Measurements from ENCODE around the gene NOTUM. TPM values are rescaled to one million over a fixed set of nuclear protein-coding genes. Genes with fewer than 3 reads are reported as not detected.
"Not testable (repeated sequence)": the region's sequence is repeated elsewhere in the genome, so short reads cannot be mapped to it uniquely, and the experiment has no call there.

Gene NOTUM
- total and polyA plus RNA-seq, 2 donors (not counting 1 experiment from before 2014, with no cell fraction given), result 0.02 to 0.50 TPM

- H3K79me2 ChIP-seq (ENCODE audit: control insufficient read depth, insufficient read depth, low read length), result no peaks in the 10 kb centered on the region
- H3K9me3 ChIP-seq (ENCODE audit: control insufficient read depth, insufficient read depth, low read depth, low read length), result no peaks in the 10 kb centered on the region
- no peak overlapping the region for H3K4me3 ChIP-seq (replicated peaks in 1 of 4; ENCODE audit: control extremely low read depth in 1 of 4, insufficient read depth in 1 of 4, low read depth in 3 of 4, low read length in 4 of 4)
- H3K4me1 ChIP-seq (ENCODE audit: control insufficient read depth, extremely low read depth, insufficient read depth, low read length), result peaks cover 2% of the 10 kb centered on the region
- H2AFZ ChIP-seq (ENCODE audit: low read length), result no peak overlapping the region
- no peak overlapping the region for H3K4me2 ChIP-seq (ENCODE audit: extremely low read depth, insufficient read depth, low read length)
- no peak for TF ChIP-seq EZH2 (IDR thresholded peaks at IDR 0.05; ENCODE audit: low read length, missing control alignments)
- TF ChIP-seq, protein P1, sequence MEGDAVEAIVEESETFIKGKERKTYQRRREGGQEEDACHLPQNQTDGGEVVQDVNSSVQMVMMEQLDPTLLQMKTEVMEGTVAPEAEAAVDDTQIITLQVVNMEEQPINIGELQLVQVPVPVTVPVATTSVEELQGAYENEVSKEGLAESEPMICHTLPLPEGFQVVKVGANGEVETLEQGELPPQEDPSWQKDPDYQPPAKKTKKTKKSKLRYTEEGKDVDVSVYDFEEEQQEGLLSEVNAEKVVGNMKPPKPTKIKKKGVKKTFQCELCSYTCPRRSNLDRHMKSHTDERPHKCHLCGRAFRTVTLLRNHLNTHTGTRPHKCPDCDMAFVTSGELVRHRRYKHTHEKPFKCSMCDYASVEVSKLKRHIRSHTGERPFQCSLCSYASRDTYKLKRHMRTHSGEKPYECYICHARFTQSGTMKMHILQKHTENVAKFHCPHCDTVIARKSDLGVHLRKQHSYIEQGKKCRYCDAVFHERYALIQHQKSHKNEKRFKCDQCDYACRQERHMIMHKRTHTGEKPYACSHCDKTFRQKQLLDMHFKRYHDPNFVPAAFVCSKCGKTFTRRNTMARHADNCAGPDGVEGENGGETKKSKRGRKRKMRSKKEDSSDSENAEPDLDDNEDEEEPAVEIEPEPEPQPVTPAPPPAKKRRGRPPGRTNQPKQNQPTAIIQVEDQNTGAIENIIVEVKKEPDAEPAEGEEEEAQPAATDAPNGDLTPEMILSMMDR (conservative IDR thresholded peaks at IDR 0.05 in 1 of 2, IDR thresholded peaks at IDR 0.05 in 1 of 2; ENCODE audit: low read depth in 1 of 2, low read length in 2 of 2), result no peak
- H3K36me3 ChIP-seq (ENCODE audit: control insufficient read depth, insufficient read depth, low read length), result no peaks in the 10 kb centered on the region
- H3K27me3 ChIP-seq (ENCODE audit: control insufficient read depth, insufficient read depth, low read length), result peaks cover 22% of the 10 kb centered on the region
- H4K20me1 ChIP-seq (ENCODE audit: control insufficient read depth, extremely low read depth, insufficient read depth, low read length), result no peaks in the 10 kb centered on the region
- no peak overlapping the region for H3K9ac ChIP-seq (ENCODE audit: insufficient read depth, low read length)
- DNase-seq (ENCODE audit: low read depth in 2 of 2), result no peak
- H3K27ac ChIP-seq (ENCODE audit: insufficient read depth, low read length), result no peak overlapping the region
Observed at GRCh38 chr17:81955756-81956544, 5.0 kb downstream of the NOTUM start.

DNA sequence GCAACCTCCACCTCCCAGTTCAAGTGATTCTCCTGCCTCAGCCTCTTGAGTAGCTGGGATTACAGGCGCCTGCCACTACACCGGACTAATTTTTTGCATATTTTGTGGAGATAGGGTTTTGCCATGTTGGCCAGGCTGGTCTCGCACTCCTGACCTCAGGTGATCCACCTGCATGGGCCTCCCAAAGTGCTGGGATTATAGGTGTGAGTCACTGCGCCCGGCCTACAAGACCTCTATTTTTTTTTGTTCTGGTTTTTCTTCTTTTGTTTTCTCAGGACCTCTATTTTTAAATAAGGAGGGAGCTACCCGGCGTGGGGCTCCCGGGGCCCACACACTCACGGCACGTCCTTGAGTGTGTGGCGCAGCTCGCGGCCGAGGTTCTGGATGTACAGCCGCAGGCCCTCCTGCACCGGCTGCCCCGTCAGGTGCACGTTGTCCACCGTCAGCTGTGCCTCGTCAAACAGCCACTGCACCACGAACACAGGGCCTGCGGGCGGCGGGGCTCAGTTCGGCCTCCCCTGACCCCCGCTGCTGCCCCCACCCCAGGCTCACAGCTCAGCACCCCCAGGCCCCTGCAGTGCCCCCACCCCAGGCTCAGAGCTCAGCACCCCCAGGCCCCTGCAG, 5.8 kb downstream of the NOTUM start:
- Histone ChIP-seq H4K20me1 (ENCODE audit: control insufficient read depth, extremely low read depth, insufficient read depth, low read length) (no peaks in the 10 kb centered on the region), H3K79me2 (ENCODE audit: control insufficient read depth, insufficient read depth, low read length) (no peaks in the 10 kb centered on the region), H3K4me1 (ENCODE audit: control insufficient read depth, extremely low read depth, insufficient read depth, low read length) (peaks cover 2% of the 10 kb centered on the region), H3K9me3 (ENCODE audit: control insufficient read depth, insufficient read depth, low read depth, low read length) (no peaks in the 10 kb centered on the region), H2AFZ (ENCODE audit: low read length) (no peak overlapping the region), H3K27ac (ENCODE audit: insufficient read depth, low read length) (no peak overlapping the region), H3K4me3 (replicated peaks in 1 of 4; ENCODE audit: control extremely low read depth in 1 of 4, insufficient read depth in 1 of 4, low read depth in 3 of 4, low read length in 4 of 4) (no peak overlapping the region), H3K36me3 (ENCODE audit: control insufficient read depth, insufficient read depth, low read length) (no peaks in the 10 kb centered on the region), H3K9ac (ENCODE audit: insufficient read depth, low read length) (no peak overlapping the region), H3K4me2 (ENCODE audit: extremely low read depth, insufficient read depth, low read length) (no peak overlapping the region), H3K27me3 (ENCODE audit: control insufficient read depth, insufficient read depth, low read length) (peaks cover 17% of the 10 kb centered on the region)
- no peak for TF ChIP-seq EZH2 (IDR thresholded peaks at IDR 0.05; ENCODE audit: low read length, missing control alignments)
- TF ChIP-seq, protein P1 (conservative IDR thresholded peaks at IDR 0.05 in 1 of 2, IDR thresholded peaks at IDR 0.05 in 1 of 2; ENCODE audit: low read depth in 1 of 2, low read length in 2 of 2), result no peak
- no peak for DNase-seq (ENCODE audit: low read depth in 2 of 2)

DNA sequence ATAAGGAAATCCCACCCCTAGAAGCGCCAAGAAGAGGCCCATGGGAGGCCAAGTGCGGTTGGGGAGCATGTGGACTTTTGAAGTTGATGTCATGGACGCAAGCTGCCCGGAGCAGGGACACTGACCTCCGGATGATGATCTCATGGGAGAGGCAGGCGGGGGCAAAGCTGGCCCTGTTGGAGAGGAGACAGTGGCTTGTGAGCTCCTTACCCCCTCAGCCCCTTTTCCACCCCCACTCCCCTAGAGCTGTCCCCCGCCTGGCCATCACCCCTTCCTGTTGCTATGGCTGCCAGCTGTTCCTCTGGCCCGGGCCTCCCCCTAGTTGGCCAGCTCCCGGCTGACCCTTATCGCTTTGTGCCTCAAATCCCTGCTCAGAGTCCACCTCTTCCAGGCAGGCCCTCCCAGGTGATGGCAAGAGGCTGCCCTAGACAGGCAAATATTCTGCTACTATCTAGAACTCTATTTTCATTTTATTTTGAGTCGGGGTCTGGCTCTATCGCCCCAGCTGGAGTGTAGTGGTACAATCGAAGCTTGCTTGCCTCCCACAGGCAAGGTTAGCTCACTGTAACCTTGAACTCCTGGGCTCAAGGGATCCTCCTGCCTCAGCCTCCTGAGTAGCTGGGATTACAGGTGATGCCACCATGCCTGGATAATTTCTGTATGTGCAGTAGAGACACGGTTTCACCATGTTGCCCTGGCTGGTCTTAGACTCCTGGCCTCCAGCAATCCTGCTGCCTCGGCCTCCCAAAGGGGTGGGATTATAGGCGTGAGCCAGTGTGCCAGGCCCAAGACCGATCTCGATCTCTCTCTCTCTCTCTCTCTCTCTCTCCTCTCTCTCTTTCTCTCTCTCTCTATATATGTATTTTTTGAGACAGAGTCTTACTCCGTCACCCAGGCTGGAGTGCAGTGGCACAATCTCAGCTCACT, 6.6 kb downstream of the NOTUM start:
- peaks cover 13% of the 10 kb centered on the region for H3K27me3 ChIP-seq (ENCODE audit: control insufficient read depth, insufficient read depth, low read length)
- no peak overlapping the region for H3K9ac ChIP-seq (ENCODE audit: insufficient read depth, low read length)
- no peak overlapping the region for H3K4me2 ChIP-seq (ENCODE audit: extremely low read depth, insufficient read depth, low read length)
- no peak overlapping the region for H3K27ac ChIP-seq (ENCODE audit: insufficient read depth, low read length)
- TF ChIP-seq EZH2 (IDR thresholded peaks at IDR 0.05; ENCODE audit: low read length, missing control alignments), result no peak
- TF ChIP-seq, protein P1 (conservative IDR thresholded peaks at IDR 0.05 in 1 of 2, IDR thresholded peaks at IDR 0.05 in 1 of 2; ENCODE audit: low read depth in 1 of 2, low read length in 2 of 2), result no peak
- no peaks in the 10 kb centered on the region for H4K20me1 ChIP-seq (ENCODE audit: control insufficient read depth, extremely low read depth, insufficient read depth, low read length)
- H3K4me1 ChIP-seq (ENCODE audit: control insufficient read depth, extremely low read depth, insufficient read depth, low read length), result no peaks in the 10 kb centered on the region
- no peaks in the 10 kb centered on the region for H3K9me3 ChIP-seq (ENCODE audit: control insufficient read depth, insufficient read depth, low read depth, low read length)
- no peak overlapping the region for H3K4me3 ChIP-seq (replicated peaks in 1 of 4; ENCODE audit: control extremely low read depth in 1 of 4, insufficient read depth in 1 of 4, low read depth in 3 of 4, low read length in 4 of 4)
- no peaks in the 10 kb centered on the region for H3K79me2 ChIP-seq (ENCODE audit: control insufficient read depth, insufficient read depth, low read length)
- H2AFZ ChIP-seq (ENCODE audit: low read length), result no peak overlapping the region
- H3K36me3 ChIP-seq (ENCODE audit: control insufficient read depth, insufficient read depth, low read length), result no peaks in the 10 kb centered on the region
- DNase-seq (ENCODE audit: low read depth in 2 of 2), result no peak

- not testable (repeated sequence) for H3K79me2 ChIP-seq (ENCODE audit: control insufficient read depth, insufficient read depth, low read length); H3K27me3 ChIP-seq (ENCODE audit: control insufficient read depth, insufficient read depth, low read length); H3K4me3 ChIP-seq (replicated peaks in 1 of 4; ENCODE audit: control extremely low read depth in 1 of 4, insufficient read depth in 1 of 4, low read depth in 3 of 4, low read length in 4 of 4); H4K20me1 ChIP-seq (ENCODE audit: control insufficient read depth, extremely low read depth, insufficient read depth, low read length); H3K9me3 ChIP-seq (ENCODE audit: control insufficient read depth, insufficient read depth, low read depth, low read length); H3K4me2 ChIP-seq (ENCODE audit: extremely low read depth, insufficient read depth, low read length); H3K27ac ChIP-seq (ENCODE audit: insufficient read depth, low read length); H3K36me3 ChIP-seq (ENCODE audit: control insufficient read depth, insufficient read depth, low read length); H3K4me1 ChIP-seq (ENCODE audit: control insufficient read depth, extremely low read depth, insufficient read depth, low read length); DNase-seq (ENCODE audit: low read depth in 2 of 2); H2AFZ ChIP-seq (ENCODE audit: low read length); H3K9ac ChIP-seq (ENCODE audit: insufficient read depth, low read length)
Observed at GRCh38 chr17:81953443-81953842, 7.5 kb downstream of the NOTUM start.
